Heart right ventricle (tissue), 16 donors: ENCODE results near the gene RIPK4. TPM values are rescaled to one million over a fixed set of nuclear protein-coding genes. Genes with fewer than 3 reads are reported as not detected.

ENCODE experiments used
- ATAC-seq, 8 donors: fragments of 200-7000 bp; cut with Tn5 transposase; one replicate each; pipeline ENCODE4 v1.9.1; 2020; ENCODE audit warnings: mild to moderate bottlenecking in 8 of 8, moderate library complexity in 8 of 8, moderate number of reproducible peaks in 1 of 8
- DNase-seq, 2 donors: peaks; one replicate each; pipeline ENCODE4 v3.0.0-alpha.2; 2020
- H3K27ac ChIP-seq, 10 donors: fragments of 200-600 bp; sonication (generic) in 2 of 10; one replicate each; pipeline versions ENCODE4 v1.5.0 to v1.8.0; 2020 to 2022; ENCODE audit warnings: mild to moderate bottlenecking in 3 of 10
- H3K27me3 ChIP-seq, 7 donors: fragments of 200-600 bp; one replicate each; pipeline ENCODE4 v1.8.0; 2021 to 2022; ENCODE audit warnings: mild to moderate bottlenecking in 2 of 7
- H3K36me3 ChIP-seq, 9 donors: fragments of 200-600 bp; sonication (generic) in 1 of 9; one replicate each; pipeline versions ENCODE4 v1.5.0 to v1.8.0; 2020 to 2022; ENCODE audit warnings: mild to moderate bottlenecking in 2 of 9
- H3K4me1 ChIP-seq, 9 donors: fragments of 200-600 bp; sonication (generic) in 1 of 9; one replicate each; pipeline versions ENCODE4 v1.5.0 to v1.8.0; 2020 to 2022; ENCODE audit warnings: mild to moderate bottlenecking in 4 of 9
- H3K4me3 ChIP-seq, 10 donors: fragments of 200-600 bp; sonication (generic) in 2 of 10; one replicate each; pipeline versions ENCODE4 v1.5.0 to v1.8.0; 2020 to 2022; ENCODE audit warnings: mild to moderate bottlenecking in 7 of 10, moderate library complexity in 2 of 10
- H3K9me3 ChIP-seq, 11 donors: fragments of 200-600 bp in 10 of 11; sonication (generic) in 2 of 11; one replicate each; pipeline versions ENCODE4 v1.5.0 to v1.8.0; 2013 to 2022; ENCODE audit warnings: mild to moderate bottlenecking in 2 of 11, control low read depth in 1 of 11, moderate library complexity in 1 of 11
- WGBS, 2 donors: extraction: QIAGEN DNeasy Blood & Tissue Kit; methylation state at CpG; one replicate each; pipeline ENCODE4 v1.1.7; 2013; ENCODE audit warnings: inconsistent platforms in 1 of 2; 5-methylcytosine and 5-hydroxymethylcytosine counted together
- intact Hi-C, 10 donors: fragments of 100-400 bp; cut with DNase I; formaldehyde crosslinking; loops; one replicate each; pipeline versions ENCODE4 v1.11.1 to v1.14.2; 2022
- polyA plus RNA-seq, 2 donors: library from polyadenylated mRNA; stranded (reverse); fragments of 200-250 nt; gene quantifications; one replicate each; pipeline ENCODE4 v1.2.3, GENCODE V29; 2013
- total RNA-seq, 10 donors: library from RNA; stranded (reverse); fragmentation: NEBNext Ultra II Directional in 3 of 10; extraction: Animal tissue kit (Norgen Biotek cat#: 25700) in 3 of 10; gene quantifications; one replicate each; pipeline versions ENCODE4 v1.2.1 to v1.2.4, GENCODE V29; 2021 to 2023
- TF ChIP-seq, protein P1 (sequence below), 9 donors: fragments of 200-600 bp; sonication (generic) in 2 of 9; IDR thresholded peaks; one replicate each; pipeline versions ENCODE4 v1.5.0 to v1.8.0; 2021 to 2022; ENCODE audit warnings: antibody characterized with exemption in 9 of 9, mild to moderate bottlenecking in 5 of 9, moderate library complexity in 1 of 9
- donor health status: Arrhythmogenic right ventricular cardiomyopathy.
- donor health status: ischemic (EF 13 %, LVEDD 7.1; RV severe dilation, severe dysfunction).
- donor health status: healthy with polysubstance abuse.
- donor health status: DM: no; HTN: yes; CAD: no.
- donor health status: DM: no; HTN: no; CAD: no.
- donor health status: ischemic (EF 25% LVEDD 6.9; RV normal size, moderate dysfunction).
- donor health status: ischemic (EF 25% LVEDD 5.7; RV mildly dilated, moderate dysfunction).
- donor health status: healthy.
- donor health status: DM: yes; HTN: yes; CAD: no.
- donor health status: Ischemic cardiomyopathy.
- donor health status: ischemic (EF 35%, LVEDD 5.7; RV mildly dilated, moderate dysfunction).
- donor health status: nonischemic (EF 11% LVEDD 7.7; RV severe dilation, severe dysfunction).
- donor health status: DM: yes; HTN: yes; CAD: no.
- donor health status: PGD.
- donor health status: ischemic (EF 29% LVEDD 5.4; RV normal size, mild dysfunction).
- donor health status: nonischemic (EF 23%, LVEDD 6.1; RV moderate dilation, normal function).

RIPK4 gene
- total and polyA plus RNA-seq, 12 donors = 0.04 to 0.15 (median 0.07) TPM; not detected in 5

- Histone ChIP-seq H3K27ac (no peak overlapping the region), H3K4me1 (peaks cover 0 to 9% (median 4%) of the 10 kb centered on the region in 9 donors), H3K27me3 (no peaks in the 10 kb centered on the region), H3K9me3 (no peaks in the 10 kb centered on the region), H3K4me3 (no peak overlapping the region), H3K36me3 (peaks cover 0 to 67% (median 7%) of the 10 kb centered on the region in 9 donors)
- TF ChIP-seq, protein P1, sequence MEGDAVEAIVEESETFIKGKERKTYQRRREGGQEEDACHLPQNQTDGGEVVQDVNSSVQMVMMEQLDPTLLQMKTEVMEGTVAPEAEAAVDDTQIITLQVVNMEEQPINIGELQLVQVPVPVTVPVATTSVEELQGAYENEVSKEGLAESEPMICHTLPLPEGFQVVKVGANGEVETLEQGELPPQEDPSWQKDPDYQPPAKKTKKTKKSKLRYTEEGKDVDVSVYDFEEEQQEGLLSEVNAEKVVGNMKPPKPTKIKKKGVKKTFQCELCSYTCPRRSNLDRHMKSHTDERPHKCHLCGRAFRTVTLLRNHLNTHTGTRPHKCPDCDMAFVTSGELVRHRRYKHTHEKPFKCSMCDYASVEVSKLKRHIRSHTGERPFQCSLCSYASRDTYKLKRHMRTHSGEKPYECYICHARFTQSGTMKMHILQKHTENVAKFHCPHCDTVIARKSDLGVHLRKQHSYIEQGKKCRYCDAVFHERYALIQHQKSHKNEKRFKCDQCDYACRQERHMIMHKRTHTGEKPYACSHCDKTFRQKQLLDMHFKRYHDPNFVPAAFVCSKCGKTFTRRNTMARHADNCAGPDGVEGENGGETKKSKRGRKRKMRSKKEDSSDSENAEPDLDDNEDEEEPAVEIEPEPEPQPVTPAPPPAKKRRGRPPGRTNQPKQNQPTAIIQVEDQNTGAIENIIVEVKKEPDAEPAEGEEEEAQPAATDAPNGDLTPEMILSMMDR (IDR thresholded peaks at IDR 0.05) = no peak
- ATAC-seq (no peak), DNase-seq (no peak)
- intact Hi-C loops = no loop called here
- WGBS, 2 donors = 90% methylated on average over 13 of the region's 13 CpGs
Observed at GRCh38 chr21:41812679-41813078, 45.8 kb upstream of the RIPK4 start.

- WGBS, 2 donors = 94 to 98% methylated on average over 13 of the region's 13 CpGs
- peaks cover 0 to 65% (median 7%) of the 10 kb centered on the region in 9 donors for H3K36me3 ChIP-seq
- H3K9me3 ChIP-seq = no peaks in the 10 kb centered on the region
- no peak for ATAC-seq
- DNase-seq = no peak
- TF ChIP-seq, protein P1 (IDR thresholded peaks at IDR 0.05) = no peak
- no peak overlapping the region for H3K27ac ChIP-seq
- no peak overlapping the region for H3K4me3 ChIP-seq
- no peaks in the 10 kb centered on the region for H3K4me1 ChIP-seq
- H3K27me3 ChIP-seq = no peaks in the 10 kb centered on the region
- intact Hi-C loops = no loop called here
Observed at GRCh38 chr21:41810597-41810932, 43.7 kb upstream of the RIPK4 start.

GRCh38 chr21:41809891-41810596, 43.2 kb upstream of the RIPK4 start:
- DNase-seq = no peak
- H3K4me3 ChIP-seq = no peak overlapping the region
- TF ChIP-seq, protein P1 (IDR thresholded peaks at IDR 0.05) = no peak
- peaks cover 0 to 60% (median 2%) of the 10 kb centered on the region in 9 donors for H3K36me3 ChIP-seq
- H3K4me1 ChIP-seq = no peaks in the 10 kb centered on the region
- intact Hi-C loops = no loop called here
- ATAC-seq = no peak
- WGBS, 2 donors = 95 to 96% methylated on average over 34 of the region's 34 CpGs
- H3K27me3 ChIP-seq = no peaks in the 10 kb centered on the region
- H3K27ac ChIP-seq = no peak overlapping the region
- H3K9me3 ChIP-seq = no peaks in the 10 kb centered on the region

GRCh38 chr21:41808846-41809245, 42.0 kb upstream of the RIPK4 start:
- Histone ChIP-seq H3K27ac (no peak overlapping the region), H3K27me3 (no peaks in the 10 kb centered on the region), H3K9me3 (no peaks in the 10 kb centered on the region), H3K36me3 (peaks cover 0 to 57% (median 0%) of the 10 kb centered on the region in 9 donors), H3K4me3 (no peak overlapping the region), H3K4me1 (no peaks in the 10 kb centered on the region)
- WGBS, 2 donors = 97% methylated on average over 22 of the region's 22 CpGs
- DNase-seq (no peak), ATAC-seq (no peak)
- TF ChIP-seq, protein P1 (IDR thresholded peaks at IDR 0.05) = no peak
- intact Hi-C loops = no loop called here
